Mammary epithelial cell (primary cell): ENCODE measurements around the gene NTMT1.

Source experiments
- CTCF ChIP-seq, 2 donors: IDR thresholded peaks in 1 of 2; conservative IDR thresholded peaks in 1 of 2; 2 replicates each; pipeline ENCODE4 v1.5.1; 2011 to 2012; ENCODE audit warnings: inconsistent platforms in 2 of 2, low read length in 2 of 2, mild to moderate bottlenecking in 2 of 2, control low read depth in 1 of 2, low read depth in 1 of 2; ENCODE audit not compliant: insufficient read depth in 1 of 2; ENCODE audit errors: extremely low read depth in 1 of 2
- EZH2 ChIP-seq: IDR thresholded peaks from 2 replicates; pipeline ENCODE4 v1.6.1; 2012; ENCODE audit warnings: low read length, inconsistent platforms, borderline replicate concordance

DNA sequence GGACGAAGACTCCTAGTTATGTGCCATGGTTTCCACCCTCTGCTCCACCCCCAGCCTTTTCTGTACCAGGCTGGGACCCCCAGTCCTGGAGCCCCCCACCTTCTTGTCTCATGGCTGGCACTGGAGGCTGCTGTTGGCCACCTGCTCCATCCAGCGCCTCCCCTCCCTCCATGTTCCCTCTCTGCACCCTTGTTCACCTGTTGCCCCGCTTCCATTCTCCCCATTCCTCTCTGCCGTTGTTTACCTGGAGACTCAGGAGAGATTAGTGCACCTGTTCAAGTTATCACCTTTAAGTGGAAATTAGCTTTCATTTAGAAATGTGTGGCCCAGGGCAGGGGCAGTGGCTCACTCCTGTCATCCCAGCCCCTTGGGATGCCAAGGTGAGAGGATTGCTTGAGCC is 7.2 kb downstream of the NTMT1 start:
- TF ChIP-seq CTCF (conservative IDR thresholded peaks at IDR 0.05 in 1 of 2, IDR thresholded peaks at IDR 0.05 in 1 of 2; ENCODE audit: extremely low read depth in 1 of 2, insufficient read depth in 1 of 2, low read depth in 1 of 2, low read length in 2 of 2) (no peak), EZH2 (no peak)
